ENCODE measurements around the gene MTHFD1L. TPM values are rescaled to one million over a fixed set of nuclear protein-coding genes. Genes with fewer than 3 reads are reported as not detected.

Gene MTHFD1L
- polyA plus RNA-seq, 1 donor: 28.3 TPM

GRCh38 chr6:150987855-150988464, 122.5 kb downstream of the MTHFD1L start:
- no peak for DNase-seq (ENCODE audit: low read depth)

- DNase-seq (ENCODE audit: low read depth): no peak
Observed at GRCh38 chr6:150991487-150991886, 126.0 kb downstream of the MTHFD1L start.

GRCh38 chr6:150992262-150992661, 126.8 kb downstream of the MTHFD1L start:
- DNase-seq (ENCODE audit: low read depth): no peak

GRCh38 chr6:150992703-150993102, 127.2 kb downstream of the MTHFD1L start:
- DNase-seq (ENCODE audit: low read depth): no peak

- DNase-seq (ENCODE audit: low read depth): no peak
Observed at GRCh38 chr6:150993253-150993652, 127.8 kb downstream of the MTHFD1L start.

GRCh38 chr6:150994026-150994425, 128.5 kb downstream of the MTHFD1L start:
- no peak for DNase-seq (ENCODE audit: low read depth)

GRCh38 chr6:150996968-150997367, 131.5 kb downstream of the MTHFD1L start:
- no peak for DNase-seq (ENCODE audit: low read depth)

- DNase-seq (ENCODE audit: low read depth): no peak
Observed at GRCh38 chr6:150999107-150999506, 133.6 kb downstream of the MTHFD1L start.

- no peak for DNase-seq (ENCODE audit: low read depth)
Observed at GRCh38 chr6:150999576-150999975, 134.1 kb downstream of the MTHFD1L start.

GRCh38 chr6:151001387-151002056, 136.0 kb downstream of the MTHFD1L start:
- DNase-seq (ENCODE audit: low read depth): no peak

- no peak for DNase-seq (ENCODE audit: low read depth)
Observed at GRCh38 chr6:151002057-151002450, 136.6 kb downstream of the MTHFD1L start.

GRCh38 chr6:151002491-151002935, 137.0 kb downstream of the MTHFD1L start:
- DNase-seq (ENCODE audit: low read depth): no peak

GRCh38 chr6:151004383-151005024, 139.0 kb downstream of the MTHFD1L start:
- no peak for DNase-seq (ENCODE audit: low read depth)

- no peak for DNase-seq (ENCODE audit: low read depth)
Observed at GRCh38 chr6:151005164-151005563, 139.7 kb downstream of the MTHFD1L start.

- no peak for DNase-seq (ENCODE audit: low read depth)
Observed at GRCh38 chr6:151005896-151006632, 140.6 kb downstream of the MTHFD1L start.

GRCh38 chr6:151007076-151007475, 141.6 kb downstream of the MTHFD1L start:
- no peak for DNase-seq (ENCODE audit: low read depth)

GRCh38 chr6:151007922-151008321, 142.4 kb downstream of the MTHFD1L start:
- DNase-seq (ENCODE audit: low read depth): no peak

- no peak for DNase-seq (ENCODE audit: low read depth)
Observed at GRCh38 chr6:151008425-151008824, 142.9 kb downstream of the MTHFD1L start.

- DNase-seq (ENCODE audit: low read depth): no peak
Observed at GRCh38 chr6:151009576-151009975, 144.1 kb downstream of the MTHFD1L start.

GRCh38 chr6:151010071-151010470, 144.6 kb downstream of the MTHFD1L start:
- DNase-seq (ENCODE audit: low read depth): no peak

- DNase-seq (ENCODE audit: low read depth): no peak
Observed at GRCh38 chr6:151012321-151013294, 147.1 kb downstream of the MTHFD1L start.

All from forelimb muscle (tissue), 1 donor.